ENCODE results near the gene SNCG. TPM values are rescaled to one million over a fixed set of nuclear protein-coding genes. Genes with fewer than 3 reads are reported as not detected.

Gene SNCG
- total and polyA plus RNA-seq, 2 of the 8 experiments (the other 6 are each of a cell fraction or from before 2014, with no cell fraction given) = 4.4 to 12.2 TPM

DNA sequence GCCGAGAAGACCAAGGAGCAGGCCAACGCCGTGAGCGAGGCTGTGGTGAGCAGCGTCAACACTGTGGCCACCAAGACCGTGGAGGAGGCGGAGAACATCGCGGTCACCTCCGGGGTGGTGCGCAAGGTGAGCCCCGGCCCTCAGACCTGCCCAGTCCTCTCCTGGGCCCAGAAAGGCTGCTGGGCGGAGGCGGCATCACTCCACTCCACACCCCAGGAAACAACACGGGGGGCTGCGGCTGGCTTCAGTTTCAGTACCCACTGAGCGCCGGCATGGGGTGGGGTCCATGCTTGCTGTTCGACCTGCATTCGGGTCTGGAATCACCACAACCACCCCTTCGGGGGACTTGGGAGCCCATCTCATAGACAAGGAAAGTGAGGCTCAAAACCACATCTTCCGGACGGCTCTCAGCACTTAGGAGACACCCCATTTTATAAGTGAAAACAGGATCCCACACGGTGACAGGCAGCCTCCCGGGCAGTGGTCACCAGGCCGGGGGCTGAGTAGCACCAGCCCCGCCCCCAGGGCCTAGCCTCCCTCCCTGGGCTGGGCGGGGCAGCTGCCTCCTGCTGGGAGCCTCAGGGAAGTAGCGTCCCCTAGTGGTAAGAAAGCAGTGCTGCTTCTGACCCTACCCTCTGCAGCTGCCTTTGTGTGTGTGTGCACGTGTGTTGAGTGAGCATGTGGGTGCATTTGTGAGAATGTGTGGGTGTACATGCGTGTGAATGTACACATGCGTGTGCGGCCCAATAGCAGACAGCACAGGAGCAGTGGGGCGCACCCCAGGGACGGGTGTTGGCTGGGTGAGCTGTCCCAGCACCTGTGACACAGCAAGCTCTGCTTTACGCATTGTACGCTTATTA, 1.8 kb downstream of the SNCG start (continued):
- TF ChIP-seq RAD21 (IDR thresholded peaks at IDR 0.05 in 1 of 2, conservative IDR thresholded peaks at IDR 0.05 in 1 of 2; ENCODE audit: low read depth in 2 of 2, low read length in 2 of 2) (peak; percentile 86 to 90), ATF2 (IDR thresholded peaks at IDR 0.05; ENCODE audit: low read length) (no peak), CHD1 (IDR thresholded peaks at IDR 0.05; ENCODE audit: low read depth, low read length) (no peak), CHD7 (IDR thresholded peaks at IDR 0.05; ENCODE audit: insufficient replicate concordance, low read length) (no peak), KDM4A (IDR thresholded peaks at IDR 0.05; ENCODE audit: low read depth, low read length, severe bottlenecking) (no peak)
- TF ChIP-seq, protein P1, sequence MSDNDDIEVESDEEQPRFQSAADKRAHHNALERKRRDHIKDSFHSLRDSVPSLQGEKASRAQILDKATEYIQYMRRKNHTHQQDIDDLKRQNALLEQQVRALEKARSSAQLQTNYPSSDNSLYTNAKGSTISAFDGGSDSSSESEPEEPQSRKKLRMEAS (IDR thresholded peaks at IDR 0.05) = peak; percentile 86

All from H1 (cell line).